HG03139 (cell line): ENCODE measurements around the gene ITGAE.
"Not testable (repeated sequence)": the region's sequence is repeated elsewhere in the genome, so short reads cannot be mapped to it uniquely, and the experiment has no call there.

Experiments used
- ATAC-seq: cut with Tn5 transposase; IDR thresholded peaks from one replicate; pipeline ENCODE4 v1.9.1; 2021; ENCODE audit not compliant: unreplicated experiment

The ITGAE gene

DNA sequence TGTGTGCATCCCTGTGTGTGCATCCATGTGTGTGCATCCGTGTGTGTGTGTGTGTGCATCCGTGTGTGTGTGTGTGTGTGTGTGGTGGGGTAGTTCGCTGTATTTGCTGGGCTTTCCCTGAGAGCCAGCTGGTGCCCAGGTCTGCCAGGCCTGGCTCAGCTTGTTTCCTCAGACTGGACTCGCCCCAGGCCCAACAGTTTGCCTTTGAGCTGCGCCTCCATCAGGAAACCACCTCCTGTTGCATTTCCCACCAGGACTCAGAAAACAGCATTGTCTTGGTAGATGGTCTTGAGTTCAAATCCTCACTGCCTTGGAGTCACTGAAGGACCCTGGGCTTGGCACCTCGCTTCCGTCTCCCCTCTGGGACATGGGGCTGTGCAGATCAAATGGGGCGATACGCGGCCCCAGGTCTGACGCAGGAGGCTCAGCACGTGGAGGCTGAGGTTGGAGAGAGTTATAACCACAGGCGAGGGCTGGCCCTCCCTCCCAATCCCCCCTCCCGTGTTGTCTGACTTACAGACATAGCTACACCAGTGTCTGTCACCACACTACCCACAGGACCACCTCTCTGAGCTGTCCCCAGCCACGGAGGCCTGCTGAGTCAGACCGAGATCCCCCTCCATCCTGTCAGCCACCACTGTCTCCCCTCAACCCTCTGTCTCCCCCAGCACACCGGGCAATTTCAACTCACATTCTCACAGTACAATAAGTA is 4.7 kb downstream of the ITGAE start:
- peak; percentile 66 for ATAC-seq

GRCh38 chr17:3795390-3796102 is 5.4 kb downstream of the ITGAE start:
- no peak for ATAC-seq

- ATAC-seq, result no peak
These were observed 6.2 kb downstream of the ITGAE start for GRCh38 chr17:3794557-3795389.

GRCh38 chr17:3794152-3794551 is 6.8 kb downstream of the ITGAE start:
- ATAC-seq, result not testable (repeated sequence)

GRCh38 chr17:3793258-3793657 is 7.7 kb downstream of the ITGAE start:
- not testable (repeated sequence) for ATAC-seq

GRCh38 chr17:3792481-3792880 is 8.5 kb downstream of the ITGAE start:
- no peak for ATAC-seq

DNA sequence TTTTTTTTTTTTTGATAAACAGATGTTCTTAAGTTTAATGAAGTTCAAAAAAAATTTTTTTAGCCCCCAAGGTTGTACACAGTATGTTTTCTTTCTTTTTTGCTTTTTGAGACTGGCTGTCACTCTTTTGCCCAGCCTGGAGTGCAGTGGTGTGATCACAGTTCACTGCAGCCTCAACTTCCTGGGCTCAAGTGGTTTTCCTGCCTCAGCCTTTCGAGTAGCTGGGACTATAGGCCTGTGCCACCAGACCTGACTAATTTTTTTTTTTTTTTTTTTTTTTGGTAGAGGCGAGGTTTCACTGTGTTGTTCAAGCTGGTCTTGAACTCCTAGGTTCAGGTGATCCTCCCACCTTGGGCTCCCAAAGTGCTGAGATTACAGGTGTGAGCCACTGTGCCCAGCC is 12.8 kb downstream of the ITGAE start:
- no peak for ATAC-seq

GRCh38 chr17:3785323-3785722 is 15.7 kb downstream of the ITGAE start:
- not testable (repeated sequence) for ATAC-seq

DNA sequence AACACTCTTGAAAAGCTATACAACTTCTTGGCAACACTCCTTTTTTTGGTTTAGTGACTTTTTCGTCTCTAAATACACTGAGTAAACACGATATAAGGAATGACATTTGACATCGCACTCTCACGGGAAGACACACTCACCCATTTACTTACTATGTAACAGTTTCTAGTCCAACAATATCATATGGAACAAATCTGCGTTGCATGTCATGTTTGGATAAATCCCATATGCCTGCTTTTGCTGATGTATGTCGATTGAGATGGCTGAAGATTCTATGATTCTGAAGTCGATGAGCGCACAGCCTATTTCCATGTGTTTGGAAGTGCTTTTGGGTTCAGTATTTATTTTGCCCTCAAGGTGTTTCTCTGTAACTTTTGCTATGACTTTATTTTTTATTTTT is 18.2 kb downstream of the ITGAE start:
- no peak for ATAC-seq

- no peak for ATAC-seq
These were observed 20.0 kb downstream of the ITGAE start for GRCh38 chr17:3780986-3781385.

DNA sequence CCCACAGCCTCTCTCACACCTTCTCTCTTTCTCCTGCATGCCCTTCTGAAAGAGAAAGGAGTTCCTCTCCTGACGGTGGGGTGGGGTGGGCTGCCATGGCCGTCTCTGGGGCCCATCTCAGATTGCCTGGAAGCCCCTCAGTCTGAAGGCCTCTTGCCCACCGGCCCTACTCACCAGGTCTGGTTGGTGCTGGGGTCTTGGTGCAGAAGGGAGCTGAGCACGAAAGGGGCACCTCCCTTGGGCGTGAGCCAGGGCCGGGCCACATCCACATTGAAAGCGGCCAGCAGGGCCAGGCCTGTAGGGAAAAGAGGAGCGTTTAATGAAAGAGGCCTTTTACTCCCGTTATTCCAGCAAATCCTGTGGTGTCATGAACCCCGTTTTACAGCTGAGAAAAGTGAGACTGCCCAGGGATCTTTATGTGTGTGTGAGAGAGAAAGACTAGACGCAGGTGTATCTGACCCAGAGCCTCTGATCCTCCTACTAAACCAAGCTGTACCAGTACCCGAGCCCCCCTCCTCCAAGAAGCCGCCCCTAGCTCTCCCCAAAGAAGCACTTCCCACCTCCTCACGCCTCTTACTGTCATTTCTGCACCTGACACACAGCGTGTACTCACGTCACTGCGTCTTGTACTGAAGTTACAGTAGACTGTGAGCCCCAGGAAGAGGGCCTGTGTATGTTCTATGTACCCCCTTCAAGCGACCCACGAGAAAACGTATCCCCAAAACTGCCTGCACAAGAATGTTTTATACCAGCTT is 23.4 kb downstream of the ITGAE start:
- no peak for ATAC-seq

- ATAC-seq, result no peak
These were observed 27.0 kb downstream of the ITGAE start for GRCh38 chr17:3773966-3774365.

GRCh38 chr17:3773511-3773910 is 27.5 kb downstream of the ITGAE start:
- no peak for ATAC-seq

DNA sequence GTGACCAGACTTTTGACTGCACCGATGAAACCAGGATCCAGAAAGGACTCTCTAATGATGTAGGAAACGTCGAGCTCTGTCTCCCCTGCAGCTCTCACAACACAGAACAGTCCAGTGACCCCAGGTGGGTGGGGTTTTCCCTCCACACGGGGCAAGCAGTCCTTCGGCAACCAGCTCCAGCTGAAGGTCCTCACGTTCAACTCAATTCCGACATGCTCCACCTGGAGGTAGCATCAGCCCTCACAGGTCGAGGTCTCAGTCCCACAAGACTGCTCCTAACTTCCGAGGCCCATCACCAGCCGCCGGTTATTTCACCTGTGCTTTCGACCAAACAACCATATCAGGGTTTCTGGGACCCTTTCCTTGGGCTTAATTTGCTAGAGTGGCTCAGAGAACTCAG is 28.2 kb downstream of the ITGAE start:
- no peak for ATAC-seq

- no peak for ATAC-seq
These were observed 29.8 kb downstream of the ITGAE start for GRCh38 chr17:3771140-3771539.

DNA sequence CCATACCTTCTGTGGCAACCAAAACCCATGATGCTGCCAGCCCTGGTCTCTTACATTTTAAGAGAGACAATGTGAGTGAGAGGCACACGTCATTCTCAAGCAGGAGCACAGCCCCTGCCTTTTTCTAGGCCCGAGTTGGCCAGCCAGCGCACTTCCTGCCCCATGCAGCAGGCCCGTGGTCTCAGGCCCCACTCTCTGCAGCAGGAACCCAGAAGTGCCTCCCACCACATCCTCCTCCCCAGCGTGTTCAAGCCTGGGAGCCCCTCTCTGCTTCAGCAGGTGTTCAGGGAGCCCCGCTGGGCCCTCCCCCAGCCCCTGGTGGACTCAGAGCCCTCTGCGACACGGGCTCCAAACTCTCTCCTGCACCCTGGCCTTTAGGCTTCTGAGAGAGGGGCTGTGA is 30.5 kb downstream of the ITGAE start:
- no peak for ATAC-seq

DNA sequence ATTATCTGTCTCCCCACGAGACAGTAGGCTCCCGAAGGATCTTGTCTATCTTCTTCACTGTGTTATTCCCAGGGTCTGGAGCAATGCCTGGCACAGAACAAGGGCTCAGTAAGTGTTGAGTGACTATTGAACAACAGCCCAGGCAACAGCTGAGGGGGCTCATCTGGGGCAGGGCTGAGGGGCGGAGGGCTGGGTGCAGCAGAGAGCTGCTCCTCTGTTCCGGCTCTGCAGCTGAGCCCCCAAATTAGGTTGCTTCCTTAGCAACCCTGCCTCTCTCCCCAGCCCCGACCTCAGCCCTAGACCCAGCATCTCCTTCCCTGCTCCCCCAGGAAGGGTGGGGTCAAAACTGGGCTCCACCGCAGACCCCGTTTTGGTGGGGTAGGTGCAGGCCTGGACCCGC is 32.2 kb downstream of the ITGAE start:
- ATAC-seq, result no peak

DNA sequence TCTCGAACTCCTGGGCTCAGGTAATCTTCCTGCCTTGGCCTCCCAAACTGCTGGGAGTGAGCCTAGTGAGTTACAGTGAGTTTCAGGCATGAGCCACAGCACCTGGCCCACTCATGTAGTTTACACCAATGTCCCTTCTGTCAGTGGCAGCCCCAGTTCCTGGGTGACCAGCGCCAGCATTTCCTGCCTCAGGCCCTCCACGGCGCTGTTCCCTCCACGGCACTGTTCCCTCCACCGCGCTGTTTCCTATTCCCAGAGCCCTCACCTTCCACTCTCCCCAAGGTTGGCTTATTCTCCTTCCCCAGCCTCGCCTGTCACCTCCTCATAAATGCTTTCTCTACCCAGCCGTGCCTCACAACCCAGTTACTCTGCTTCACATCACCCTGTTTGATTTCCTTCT is 32.6 kb downstream of the ITGAE start:
- no peak for ATAC-seq

DNA sequence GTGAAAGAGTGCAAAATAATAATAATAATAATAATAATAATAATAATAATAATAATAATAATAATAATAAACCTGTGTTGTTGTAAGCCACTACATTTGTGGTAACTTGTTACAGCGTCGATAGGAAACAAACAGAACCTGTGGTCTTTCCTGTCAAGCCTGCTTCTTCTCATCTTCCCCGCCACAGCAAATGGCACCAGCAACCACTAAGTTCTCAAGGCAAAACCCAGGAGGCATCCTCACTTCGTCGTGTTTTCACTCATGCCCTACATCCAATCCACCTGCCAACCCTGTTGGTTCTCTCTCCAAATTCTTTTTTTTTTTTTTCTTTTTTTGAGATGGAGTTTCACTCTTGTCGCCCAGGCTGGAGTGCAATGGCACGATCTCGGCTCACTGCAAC is 34.2 kb downstream of the ITGAE start:
- no peak for ATAC-seq

GRCh38 chr17:3765981-3766380 is 35.0 kb downstream of the ITGAE start:
- ATAC-seq, result no peak

DNA sequence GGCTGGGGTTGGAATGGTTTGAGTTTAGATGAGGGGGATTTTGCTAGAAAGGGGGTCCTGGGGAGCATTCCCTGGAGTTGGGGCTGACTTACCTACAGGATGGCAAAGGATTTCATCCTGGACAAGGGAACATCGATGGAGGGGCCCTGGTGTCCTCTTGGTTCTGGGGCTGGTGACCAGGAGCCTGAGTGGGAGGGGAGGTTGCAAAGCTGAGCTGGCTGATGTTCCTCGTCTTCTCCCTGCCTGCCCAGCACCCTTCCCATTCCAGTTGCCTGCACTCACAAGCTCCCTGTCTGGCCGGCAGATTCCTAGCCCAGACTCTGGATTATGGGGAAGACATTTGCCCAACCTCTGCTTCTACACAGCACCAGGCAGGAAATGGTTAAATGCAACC is 37.2 kb downstream of the ITGAE start:
- no peak for ATAC-seq
